ENCODE measurements around the gene CDC14A. TPM values are rescaled to one million over a fixed set of nuclear protein-coding genes. Genes with fewer than 3 reads are reported as not detected.

CDC14A gene
- total RNA-seq, 1 donor from 2014 or later = 12.9 TPM

DNA sequence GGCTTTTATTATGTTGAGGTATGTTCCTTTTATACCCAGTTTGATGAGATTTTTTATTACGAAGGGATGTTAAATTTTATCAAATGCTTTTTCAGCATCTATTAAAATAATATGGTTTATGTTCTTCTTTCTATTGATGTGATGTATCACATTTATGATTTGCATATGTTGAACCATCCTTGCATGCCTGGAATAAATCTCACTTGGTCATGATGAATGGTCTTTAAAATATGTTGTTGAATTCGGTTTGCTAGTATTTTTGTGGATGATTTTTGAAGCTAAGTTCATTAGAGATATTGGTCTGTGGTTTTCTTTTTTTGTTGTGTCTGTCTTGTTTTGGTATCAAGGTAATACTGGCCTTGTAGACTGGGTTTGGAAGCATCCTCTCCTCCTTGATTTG, 199.7 kb downstream of the CDC14A start:
- TF ChIP-seq, protein P1, sequence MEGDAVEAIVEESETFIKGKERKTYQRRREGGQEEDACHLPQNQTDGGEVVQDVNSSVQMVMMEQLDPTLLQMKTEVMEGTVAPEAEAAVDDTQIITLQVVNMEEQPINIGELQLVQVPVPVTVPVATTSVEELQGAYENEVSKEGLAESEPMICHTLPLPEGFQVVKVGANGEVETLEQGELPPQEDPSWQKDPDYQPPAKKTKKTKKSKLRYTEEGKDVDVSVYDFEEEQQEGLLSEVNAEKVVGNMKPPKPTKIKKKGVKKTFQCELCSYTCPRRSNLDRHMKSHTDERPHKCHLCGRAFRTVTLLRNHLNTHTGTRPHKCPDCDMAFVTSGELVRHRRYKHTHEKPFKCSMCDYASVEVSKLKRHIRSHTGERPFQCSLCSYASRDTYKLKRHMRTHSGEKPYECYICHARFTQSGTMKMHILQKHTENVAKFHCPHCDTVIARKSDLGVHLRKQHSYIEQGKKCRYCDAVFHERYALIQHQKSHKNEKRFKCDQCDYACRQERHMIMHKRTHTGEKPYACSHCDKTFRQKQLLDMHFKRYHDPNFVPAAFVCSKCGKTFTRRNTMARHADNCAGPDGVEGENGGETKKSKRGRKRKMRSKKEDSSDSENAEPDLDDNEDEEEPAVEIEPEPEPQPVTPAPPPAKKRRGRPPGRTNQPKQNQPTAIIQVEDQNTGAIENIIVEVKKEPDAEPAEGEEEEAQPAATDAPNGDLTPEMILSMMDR (IDR thresholded peaks at IDR 0.05; ENCODE audit: unreplicated experiment) = no peak
- no peak for DNase-seq (ENCODE audit: low spot score)
- Mint-ChIP-seq H3K27ac (ENCODE audit: unreplicated experiment) (no peak overlapping the region), H3K27me3 (ENCODE audit: unreplicated experiment) (peaks cover 2% of the 10 kb centered on the region), H3K4me3 (ENCODE audit: unreplicated experiment) (no peak overlapping the region), H3K36me3 (ENCODE audit: low read depth, unreplicated experiment) (no peaks in the 10 kb centered on the region), H3K4me1 (ENCODE audit: unreplicated experiment) (no peaks in the 10 kb centered on the region), H3K9me3 (ENCODE audit: unreplicated experiment) (no peaks in the 10 kb centered on the region)

GRCh38 chr1:100552922-100553321, 200.6 kb downstream of the CDC14A start:
- H3K27me3 Mint-ChIP-seq (ENCODE audit: unreplicated experiment) = peaks cover 2% of the 10 kb centered on the region
- no peaks in the 10 kb centered on the region for H3K4me1 Mint-ChIP-seq (ENCODE audit: unreplicated experiment)
- TF ChIP-seq, protein P1 (IDR thresholded peaks at IDR 0.05; ENCODE audit: unreplicated experiment) = no peak
- DNase-seq (ENCODE audit: low spot score) = no peak
- no peaks in the 10 kb centered on the region for H3K9me3 Mint-ChIP-seq (ENCODE audit: unreplicated experiment)
- H3K4me3 Mint-ChIP-seq (ENCODE audit: unreplicated experiment) = no peak overlapping the region
- no peaks in the 10 kb centered on the region for H3K36me3 Mint-ChIP-seq (ENCODE audit: low read depth, unreplicated experiment)
- H3K27ac Mint-ChIP-seq (ENCODE audit: unreplicated experiment) = no peak overlapping the region

DNA sequence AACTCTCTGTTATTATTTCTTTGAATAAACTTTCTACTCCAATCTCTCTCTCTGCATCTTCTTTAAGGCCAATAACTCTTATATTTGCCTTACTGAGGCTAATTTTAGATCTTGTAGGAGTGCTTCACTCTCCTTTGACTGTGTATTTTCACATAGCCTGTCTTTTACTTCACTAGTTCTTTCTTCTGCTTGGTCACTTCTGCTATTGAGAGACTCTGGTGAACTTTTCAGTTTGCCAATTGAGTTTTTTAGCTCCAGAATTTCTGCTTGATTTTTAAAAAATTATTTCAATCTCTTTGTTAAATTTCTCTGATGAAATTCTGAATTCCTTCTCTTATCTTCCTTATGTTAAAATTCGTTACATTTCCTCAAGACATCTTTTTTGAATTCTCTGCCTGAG, 203.9 kb downstream of the CDC14A start:
- H3K27me3 Mint-ChIP-seq (ENCODE audit: unreplicated experiment) = no peaks in the 10 kb centered on the region
- H3K36me3 Mint-ChIP-seq (ENCODE audit: low read depth, unreplicated experiment) = no peaks in the 10 kb centered on the region
- no peaks in the 10 kb centered on the region for H3K9me3 Mint-ChIP-seq (ENCODE audit: unreplicated experiment)
- TF ChIP-seq, protein P1 (IDR thresholded peaks at IDR 0.05; ENCODE audit: unreplicated experiment) = no peak
- H3K4me1 Mint-ChIP-seq (ENCODE audit: unreplicated experiment) = no peaks in the 10 kb centered on the region
- no peak overlapping the region for H3K4me3 Mint-ChIP-seq (ENCODE audit: unreplicated experiment)
- H3K27ac Mint-ChIP-seq (ENCODE audit: unreplicated experiment) = no peak overlapping the region
- no peak for DNase-seq (ENCODE audit: low spot score)

GRCh38 chr1:100556925-100557605, 204.8 kb downstream of the CDC14A start:
- H3K9me3 Mint-ChIP-seq (ENCODE audit: unreplicated experiment) = no peaks in the 10 kb centered on the region
- no peak overlapping the region for H3K27ac Mint-ChIP-seq (ENCODE audit: unreplicated experiment)
- no peak overlapping the region for H3K4me3 Mint-ChIP-seq (ENCODE audit: unreplicated experiment)
- no peak for DNase-seq (ENCODE audit: low spot score)
- no peaks in the 10 kb centered on the region for H3K4me1 Mint-ChIP-seq (ENCODE audit: unreplicated experiment)
- no peaks in the 10 kb centered on the region for H3K27me3 Mint-ChIP-seq (ENCODE audit: unreplicated experiment)
- TF ChIP-seq, protein P1 (IDR thresholded peaks at IDR 0.05; ENCODE audit: unreplicated experiment) = no peak
- no peaks in the 10 kb centered on the region for H3K36me3 Mint-ChIP-seq (ENCODE audit: low read depth, unreplicated experiment)

- no peaks in the 10 kb centered on the region for H3K9me3 Mint-ChIP-seq (ENCODE audit: unreplicated experiment)
Measured at GRCh38 chr1:100557606-100557953, 205.3 kb downstream of the CDC14A start.

More at GRCh38 chr1:100557606-100557953, 205.3 kb downstream of the CDC14A start:
- H3K36me3 Mint-ChIP-seq (ENCODE audit: low read depth, unreplicated experiment) = no peaks in the 10 kb centered on the region
- H3K4me3 Mint-ChIP-seq (ENCODE audit: unreplicated experiment) = no peak overlapping the region
- no peaks in the 10 kb centered on the region for H3K4me1 Mint-ChIP-seq (ENCODE audit: unreplicated experiment)
- H3K27me3 Mint-ChIP-seq (ENCODE audit: unreplicated experiment) = no peaks in the 10 kb centered on the region
- DNase-seq (ENCODE audit: low spot score) = no peak
- TF ChIP-seq, protein P1 (IDR thresholded peaks at IDR 0.05; ENCODE audit: unreplicated experiment) = no peak
- H3K27ac Mint-ChIP-seq (ENCODE audit: unreplicated experiment) = no peak overlapping the region
